Vagina (tissue), 2 donors: ENCODE data around the gene PAPPA2. TPM values are rescaled to one million over a fixed set of nuclear protein-coding genes. Genes with fewer than 3 reads are reported as not detected.

ENCODE experiments used
- DNase-seq, 2 donors: peaks; one replicate each; pipeline ENCODE4 v3.0.0-alpha.2; 2017; ENCODE audit errors: extremely low spot score in 2 of 2
- H3K27ac ChIP-seq: fragments of 200-600 bp; sonication (generic); one replicate; pipeline ENCODE4 v1.5.1; 2019
- H3K27me3 ChIP-seq: fragments of 200-600 bp; sonication (generic); one replicate; pipeline ENCODE4 v1.5.1; 2019
- H3K36me3 ChIP-seq, 2 donors: fragments of 200-600 bp; sonication (generic); one replicate each; pipeline ENCODE4 v1.5.1; 2017 to 2019
- H3K4me1 ChIP-seq: fragments of 200-600 bp; sonication (generic); one replicate; pipeline ENCODE4 v1.5.1; 2019
- H3K4me3 ChIP-seq, 2 donors: fragments of 200-600 bp; sonication (generic); 1 replicate in 1 of 2; 2 replicates in 1 of 2; pipeline ENCODE4 v1.5.1; 2016 to 2019
- H3K9me3 ChIP-seq: fragments of 200-600 bp; sonication (generic); one replicate; pipeline ENCODE4 v1.5.1; 2019
- CTCF ChIP-seq, 3 experiments: fragments of 450-650 bp in 2 of 3; fragments of 200-600 bp in 1 of 3; sonication (generic) in 1 of 3; IDR thresholded peaks; one replicate each; pipeline ENCODE4 v1.5.1; 2017 to 2019; ENCODE audit warnings: antibody characterized with exemption in 3 of 3, mild to moderate bottlenecking in 2 of 3, moderate library complexity in 2 of 3
- POLR2A ChIP-seq, 2 donors: fragments of 450-650 bp; IDR thresholded peaks; one replicate each; pipeline ENCODE4 v1.6.1; 2017; ENCODE audit warnings: antibody characterized with exemption in 2 of 2, mild to moderate bottlenecking in 2 of 2, moderate library complexity in 2 of 2
- POLR2AphosphoS5 ChIP-seq, 2 donors: sonication (generic); formaldehyde crosslinking; IDR thresholded peaks; one replicate each; pipeline ENCODE4 v1.9.0; 2017; ENCODE audit warnings: antibody characterized with exemption in 2 of 2, mild to moderate bottlenecking in 2 of 2, low read depth in 1 of 2; ENCODE audit not compliant: insufficient read depth in 1 of 2
- intact Hi-C: fragments of 100-400 bp; cut with DNase I; formaldehyde crosslinking; loops from one replicate; pipeline ENCODE4 v1.15.1; 2023
- total RNA-seq: library from RNA; depleted of rRNA; stranded (reverse); fragments of >200 nt; gene quantifications from one replicate; pipeline ENCODE4 v1.2.3, GENCODE V29; 2016

The PAPPA2 gene
- total RNA-seq, 1 donor from 2014 or later: 0.25 TPM

GRCh38 chr1:176791906-176792305, 328.9 kb downstream of the PAPPA2 start:
- DNase-seq: no peak
- TF ChIP-seq POLR2AphosphoS5 (IDR thresholded peaks at IDR 0.05; ENCODE audit: insufficient read depth in 1 of 2, low read depth in 1 of 2) (no peak), POLR2A (IDR thresholded peaks at IDR 0.05) (no peak), CTCF (IDR thresholded peaks at IDR 0.05) (no peak)
- no peaks in the 10 kb centered on the region for H3K9me3 ChIP-seq
- no peaks in the 10 kb centered on the region for H3K27me3 ChIP-seq
- H3K4me3 ChIP-seq: no peak overlapping the region
- H3K4me1 ChIP-seq: no peaks in the 10 kb centered on the region
- no peak overlapping the region for H3K27ac ChIP-seq
- no peaks in the 10 kb centered on the region for H3K36me3 ChIP-seq
- intact Hi-C loops: no loop called here

- no peaks in the 10 kb centered on the region for H3K27me3 ChIP-seq
- TF ChIP-seq POLR2AphosphoS5 (IDR thresholded peaks at IDR 0.05; ENCODE audit: insufficient read depth in 1 of 2, low read depth in 1 of 2) (no peak), CTCF (IDR thresholded peaks at IDR 0.05) (no peak), POLR2A (IDR thresholded peaks at IDR 0.05) (no peak)
- intact Hi-C loops: no loop called here
These were observed 332.0 kb downstream of the PAPPA2 start for GRCh38 chr1:176794897-176795508.

GRCh38 chr1:176795929-176796328, 333.0 kb downstream of the PAPPA2 start:
- Histone ChIP-seq H3K27ac (no peak overlapping the region), H3K36me3 (no peaks in the 10 kb centered on the region), H3K27me3 (no peaks in the 10 kb centered on the region), H3K4me1 (no peaks in the 10 kb centered on the region), H3K9me3 (no peaks in the 10 kb centered on the region), H3K4me3 (no peak overlapping the region)
- intact Hi-C loops: no loop called here
- DNase-seq: no peak
- TF ChIP-seq POLR2AphosphoS5 (IDR thresholded peaks at IDR 0.05; ENCODE audit: insufficient read depth in 1 of 2, low read depth in 1 of 2): no peak
- no peak for TF ChIP-seq CTCF (IDR thresholded peaks at IDR 0.05)
- no peak for TF ChIP-seq POLR2A (IDR thresholded peaks at IDR 0.05)

More at GRCh38 chr1:176794897-176795508, 332.0 kb downstream of the PAPPA2 start:
- H3K4me1 ChIP-seq: no peaks in the 10 kb centered on the region
- H3K27ac ChIP-seq: no peak overlapping the region
- H3K9me3 ChIP-seq: no peaks in the 10 kb centered on the region
- no peak overlapping the region for H3K4me3 ChIP-seq
- no peak for DNase-seq
- no peaks in the 10 kb centered on the region for H3K36me3 ChIP-seq

GRCh38 chr1:176796583-176796982, 333.6 kb downstream of the PAPPA2 start:
- H3K9me3 ChIP-seq: no peaks in the 10 kb centered on the region
- H3K4me3 ChIP-seq: no peak overlapping the region
- intact Hi-C loops: no loop called here
- no peak for DNase-seq
- H3K4me1 ChIP-seq: no peaks in the 10 kb centered on the region
- no peaks in the 10 kb centered on the region for H3K27me3 ChIP-seq
- H3K36me3 ChIP-seq: no peaks in the 10 kb centered on the region
- H3K27ac ChIP-seq: no peak overlapping the region
- no peak for TF ChIP-seq POLR2A (IDR thresholded peaks at IDR 0.05)
- no peak for TF ChIP-seq POLR2AphosphoS5 (IDR thresholded peaks at IDR 0.05; ENCODE audit: insufficient read depth in 1 of 2, low read depth in 1 of 2)
- TF ChIP-seq CTCF (IDR thresholded peaks at IDR 0.05): no peak

- intact Hi-C loops: no loop called here
- H3K9me3 ChIP-seq: no peaks in the 10 kb centered on the region
- TF ChIP-seq CTCF (IDR thresholded peaks at IDR 0.05) (no peak), POLR2AphosphoS5 (IDR thresholded peaks at IDR 0.05; ENCODE audit: insufficient read depth in 1 of 2, low read depth in 1 of 2) (no peak), POLR2A (IDR thresholded peaks at IDR 0.05) (no peak)
- H3K4me3 ChIP-seq: no peak overlapping the region
- no peaks in the 10 kb centered on the region for H3K27me3 ChIP-seq
- H3K4me1 ChIP-seq: peaks cover 7% of the 10 kb centered on the region
- no peak for DNase-seq
- no peak overlapping the region for H3K27ac ChIP-seq
- H3K36me3 ChIP-seq: no peaks in the 10 kb centered on the region
These were observed 336.4 kb downstream of the PAPPA2 start for GRCh38 chr1:176799327-176799726.
